ENCODE measurements around the gene ARHGAP22. TPM values are rescaled to one million over a fixed set of nuclear protein-coding genes. Genes with fewer than 3 reads are reported as not detected.

The ARHGAP22 gene
- total RNA-seq, 6 donors from 2014 or later: 1.4 to 25.1 (median 7.1) TPM

DNA sequence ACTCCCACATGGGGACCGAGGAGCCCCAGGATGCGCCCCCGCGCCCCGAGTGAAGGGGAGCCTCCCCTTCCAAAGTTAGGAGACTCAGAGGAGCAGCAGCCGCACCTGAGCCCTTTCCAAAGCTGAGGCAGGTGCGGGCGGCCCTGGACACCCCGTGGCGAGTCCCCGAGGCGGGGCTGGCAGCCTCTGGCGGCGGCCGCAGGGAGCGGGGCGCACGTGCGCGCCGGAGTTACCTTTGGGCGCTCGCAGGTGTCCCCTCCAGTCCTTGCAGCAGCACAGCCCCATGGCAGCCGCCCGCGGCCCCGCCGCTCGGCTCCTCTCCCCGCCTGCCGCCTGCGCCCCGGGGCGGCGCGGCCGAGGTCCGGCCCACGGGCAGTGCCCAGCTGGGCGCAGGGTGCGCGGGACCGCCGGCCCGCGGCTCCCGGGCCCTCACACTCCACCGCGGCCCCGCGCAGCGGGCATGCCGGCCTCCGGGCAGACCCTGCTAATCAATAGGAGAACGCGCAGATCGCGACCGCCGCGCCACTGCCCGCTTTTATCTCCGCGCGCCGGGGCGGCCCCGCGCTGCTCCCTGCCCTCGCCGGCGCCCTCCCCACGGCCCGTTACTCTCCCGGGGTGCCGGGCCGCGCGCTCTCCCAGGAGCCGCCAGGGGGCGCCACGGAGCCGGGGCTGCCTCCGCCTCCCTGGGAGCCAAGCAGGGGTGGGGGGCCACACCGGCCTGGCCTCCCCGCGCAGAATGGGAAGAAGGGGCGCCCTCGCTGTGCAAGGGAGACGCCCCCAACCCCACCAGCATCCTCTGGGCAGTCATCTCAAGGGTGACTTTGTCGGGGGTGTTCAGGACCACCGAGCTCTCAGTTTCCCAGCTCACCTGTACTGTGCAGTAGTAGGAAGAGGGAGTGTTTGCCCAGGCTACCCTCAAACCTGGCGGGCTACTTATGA, 80.8 kb downstream of the ARHGAP22 start:
- H3K9me3 ChIP-seq: no peaks in the 10 kb centered on the region
- peak overlapping the region in 3 of 4 donors; percentile 46 to 54 (median 52) for H3K4me3 ChIP-seq
- no peaks in the 10 kb centered on the region for H3K36me3 ChIP-seq
- peaks cover 9 to 20% (median 13%) of the 10 kb centered on the region in 4 donors for H3K4me1 ChIP-seq
- no peak for TF ChIP-seq POLR2A (IDR thresholded peaks at IDR 0.05)
- TF ChIP-seq, protein P1, sequence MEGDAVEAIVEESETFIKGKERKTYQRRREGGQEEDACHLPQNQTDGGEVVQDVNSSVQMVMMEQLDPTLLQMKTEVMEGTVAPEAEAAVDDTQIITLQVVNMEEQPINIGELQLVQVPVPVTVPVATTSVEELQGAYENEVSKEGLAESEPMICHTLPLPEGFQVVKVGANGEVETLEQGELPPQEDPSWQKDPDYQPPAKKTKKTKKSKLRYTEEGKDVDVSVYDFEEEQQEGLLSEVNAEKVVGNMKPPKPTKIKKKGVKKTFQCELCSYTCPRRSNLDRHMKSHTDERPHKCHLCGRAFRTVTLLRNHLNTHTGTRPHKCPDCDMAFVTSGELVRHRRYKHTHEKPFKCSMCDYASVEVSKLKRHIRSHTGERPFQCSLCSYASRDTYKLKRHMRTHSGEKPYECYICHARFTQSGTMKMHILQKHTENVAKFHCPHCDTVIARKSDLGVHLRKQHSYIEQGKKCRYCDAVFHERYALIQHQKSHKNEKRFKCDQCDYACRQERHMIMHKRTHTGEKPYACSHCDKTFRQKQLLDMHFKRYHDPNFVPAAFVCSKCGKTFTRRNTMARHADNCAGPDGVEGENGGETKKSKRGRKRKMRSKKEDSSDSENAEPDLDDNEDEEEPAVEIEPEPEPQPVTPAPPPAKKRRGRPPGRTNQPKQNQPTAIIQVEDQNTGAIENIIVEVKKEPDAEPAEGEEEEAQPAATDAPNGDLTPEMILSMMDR (IDR thresholded peaks at IDR 0.05): peak in 3 of 6 experiments; percentile 26 to 49 (median 36)
- no peak for TF ChIP-seq EP300 (IDR thresholded peaks at IDR 0.05)
- no peak for TF ChIP-seq POLR2AphosphoS5 (IDR thresholded peaks at IDR 0.05)
- 72 to 82% methylated on average over 3 of the region's 93 CpGs for WGBS, 2 donors
- H3K27ac ChIP-seq: no peak overlapping the region
- ATAC-seq (ENCODE audit: low FRiP score in 2 of 2) (peak in 1 of 2 donors; percentile 56), DNase-seq (peak in 1 of 2 donors; percentile 89)
- H3K27me3 ChIP-seq: peaks cover 0 to 21% (median 9%) of the 10 kb centered on the region in 4 donors

DNA sequence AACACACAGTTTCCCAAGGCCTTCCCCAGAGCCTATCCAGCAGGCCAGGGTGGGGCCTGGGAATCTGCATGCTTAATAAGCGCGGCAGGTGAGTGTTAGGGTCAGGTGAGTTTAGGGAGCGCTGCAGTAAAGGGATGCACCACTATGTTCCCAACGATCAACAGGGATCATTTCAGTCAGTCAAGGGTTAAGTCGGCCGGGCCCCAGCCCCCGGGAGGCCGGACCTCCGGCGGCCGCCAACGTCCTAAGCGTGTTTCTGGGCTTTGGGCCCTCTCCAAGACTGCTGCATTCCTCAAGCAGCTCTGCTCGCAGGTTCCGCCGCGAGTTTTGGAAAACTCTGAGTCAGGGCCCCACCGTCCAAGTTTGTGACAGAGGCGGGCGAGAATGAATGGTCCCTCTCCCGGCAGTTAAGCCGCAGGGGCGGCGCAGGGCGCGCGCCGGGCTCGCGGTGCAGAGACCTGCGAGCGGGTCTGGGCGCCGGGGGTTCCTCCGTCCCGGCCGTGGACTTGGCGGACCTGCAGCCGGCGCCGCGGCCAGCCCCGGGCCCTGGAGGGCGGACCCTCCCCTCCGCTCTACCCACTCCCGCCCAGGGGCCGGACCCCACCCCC, 81.6 kb downstream of the ARHGAP22 start:
- no peak for TF ChIP-seq POLR2A (IDR thresholded peaks at IDR 0.05)
- H3K4me3 ChIP-seq: peak overlapping the region in 3 of 4 donors; percentile 46 to 54 (median 52)
- ATAC-seq (ENCODE audit: low FRiP score in 2 of 2) (peak; percentile 54 to 79), DNase-seq (peak in 1 of 2 donors; percentile 87)
- no peak overlapping the region for H3K27ac ChIP-seq
- peaks cover 9 to 20% (median 13%) of the 10 kb centered on the region in 4 donors for H3K4me1 ChIP-seq
- no peaks in the 10 kb centered on the region for H3K36me3 ChIP-seq
- WGBS, 2 donors: 2 to 3% methylated on average over 12 to 20 of the region's 47 CpGs
- peaks cover 0 to 21% (median 9%) of the 10 kb centered on the region in 4 donors for H3K27me3 ChIP-seq
- no peaks in the 10 kb centered on the region for H3K9me3 ChIP-seq

DNA sequence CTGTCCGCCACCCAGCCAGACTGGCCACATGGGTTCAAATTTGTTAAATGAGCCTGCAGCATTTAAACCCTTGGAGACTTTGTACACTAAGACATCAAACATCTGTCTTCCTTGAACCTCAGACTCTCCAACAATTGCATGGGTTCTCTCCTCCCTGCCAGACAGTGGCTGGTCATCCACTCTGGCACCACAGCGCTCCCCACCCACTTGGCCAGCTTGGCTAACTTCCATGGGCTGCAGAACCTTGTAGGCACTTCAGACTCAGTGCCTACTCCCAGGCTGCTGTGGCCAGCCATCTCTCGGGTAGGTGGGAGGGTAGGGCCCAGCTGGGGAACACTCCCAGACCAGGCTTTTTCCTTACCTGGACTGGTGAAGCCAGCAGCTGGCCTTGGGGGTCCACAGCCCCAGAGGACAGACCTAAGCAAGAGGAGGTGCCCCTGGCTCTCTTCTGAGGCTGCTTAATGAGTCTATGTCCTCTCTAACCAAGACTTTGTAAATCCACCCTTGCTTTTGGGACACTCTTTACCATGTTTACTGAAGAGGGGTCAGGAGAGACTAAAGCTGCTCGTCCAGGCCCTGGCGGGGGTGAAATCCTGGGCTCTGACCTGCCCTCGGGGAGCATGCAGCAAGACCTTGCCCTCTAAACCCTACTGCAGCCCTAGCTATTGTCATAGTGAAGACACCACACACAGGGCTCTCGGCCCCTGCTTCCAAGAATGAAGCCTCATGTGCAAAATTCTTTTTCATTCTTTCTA, 82.7 kb downstream of the ARHGAP22 start:
- DNase-seq: no peak
- H3K27ac ChIP-seq: no peak overlapping the region
- no peaks in the 10 kb centered on the region for H3K9me3 ChIP-seq
- TF ChIP-seq POLR2AphosphoS5 (IDR thresholded peaks at IDR 0.05): no peak
- TF ChIP-seq, protein P1 (IDR thresholded peaks at IDR 0.05): no peak
- TF ChIP-seq POLR2A (IDR thresholded peaks at IDR 0.05): no peak
- TF ChIP-seq EP300 (IDR thresholded peaks at IDR 0.05): no peak
- H3K4me1 ChIP-seq: peaks cover 9 to 20% (median 13%) of the 10 kb centered on the region in 4 donors
- 77 to 90% methylated on average over 6 to 7 of the region's 7 CpGs for WGBS, 2 donors
- H3K27me3 ChIP-seq: peaks cover 0 to 21% (median 9%) of the 10 kb centered on the region in 4 donors
- no peak overlapping the region for H3K4me3 ChIP-seq
- no peak for ATAC-seq (ENCODE audit: low FRiP score in 2 of 2)
- H3K36me3 ChIP-seq: no peaks in the 10 kb centered on the region

DNA sequence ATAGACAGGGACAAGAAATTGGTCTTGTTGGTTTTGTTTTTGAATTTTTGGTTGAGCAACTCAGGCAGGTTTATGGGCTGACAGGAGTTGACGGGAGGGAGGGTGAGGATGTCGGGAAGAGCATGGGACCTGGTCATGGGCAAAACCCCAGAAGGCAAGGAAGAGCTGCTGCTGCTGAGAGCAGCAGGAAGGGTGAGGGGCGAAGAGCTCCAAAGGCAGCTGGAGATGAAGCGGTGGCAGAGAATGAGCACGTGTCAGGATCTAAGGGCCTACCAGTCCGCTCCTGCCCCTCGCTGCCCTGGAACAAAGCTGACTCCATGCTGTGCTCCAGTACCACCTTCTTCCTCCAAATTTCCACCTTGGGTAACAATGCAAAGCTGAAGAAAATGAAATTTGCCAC, 84.3 kb downstream of the ARHGAP22 start:
- Histone ChIP-seq H3K27ac (no peak overlapping the region), H3K27me3 (peaks cover 0 to 21% (median 9%) of the 10 kb centered on the region in 4 donors), H3K4me1 (peaks cover 9 to 20% (median 13%) of the 10 kb centered on the region in 4 donors), H3K36me3 (no peaks in the 10 kb centered on the region), H3K4me3 (no peak overlapping the region), H3K9me3 (peaks cover 0 to 5% (median 0%) of the 10 kb centered on the region in 4 donors)
- 90 to 91% methylated on average over 7 of the region's 7 CpGs for WGBS, 2 donors
- ATAC-seq (ENCODE audit: low FRiP score in 2 of 2): no peak
- no peak for DNase-seq
- TF ChIP-seq POLR2A (IDR thresholded peaks at IDR 0.05) (no peak), POLR2AphosphoS5 (IDR thresholded peaks at IDR 0.05) (no peak), EP300 (IDR thresholded peaks at IDR 0.05) (no peak)
- TF ChIP-seq, protein P1 (IDR thresholded peaks at IDR 0.05): no peak

Data from upper lobe of left lung (tissue), 6 donors.